Esophagus squamous epithelium (tissue), 5 donors: ENCODE data around the gene KLHL17. TPM values are rescaled to one million over a fixed set of nuclear protein-coding genes. Genes with fewer than 3 reads are reported as not detected.

Source experiments
- DNase-seq: peaks from one replicate; lab custom pipeline; 2025; lab: John Stamatoyannopoulos, UW
- H3K27ac ChIP-seq, 4 donors: fragments of 200-600 bp; sonication (generic); one replicate each; pipeline ENCODE4 v1.5.1; 2016 to 2019; ENCODE audit warnings: mild to moderate bottlenecking in 1 of 4
- H3K27me3 ChIP-seq, 4 donors: fragments of 200-600 bp; sonication (generic); 1 replicate in 3 of 4; 2 replicates in 1 of 4; pipeline versions ENCODE4 v1.5.1 to v1.6.0; 2017 to 2021; ENCODE audit warnings: antibody characterized with exemption in 1 of 4
- H3K36me3 ChIP-seq, 3 donors: fragments of 200-600 bp; sonication (generic); one replicate each; pipeline ENCODE4 v1.5.1; 2016 to 2019
- H3K4me1 ChIP-seq, 3 donors: fragments of 200-600 bp; sonication (generic); one replicate each; pipeline ENCODE4 v1.5.1; 2017 to 2019
- H3K4me3 ChIP-seq, 4 donors: fragments of 200-600 bp; sonication (generic); 1 replicate in 3 of 4; 2 replicates in 1 of 4; pipeline ENCODE4 v1.5.1; 2016 to 2019; ENCODE audit warnings: mild to moderate bottlenecking in 2 of 4, moderate library complexity in 1 of 4
- H3K9me3 ChIP-seq, 3 donors: fragments of 200-600 bp; sonication (generic); one replicate each; pipeline ENCODE4 v1.5.1; 2016 to 2019
- POLR2A ChIP-seq, 4 donors: fragments of 450-650 bp; IDR thresholded peaks; one replicate each; pipeline ENCODE4 v1.6.1; 2017; ENCODE audit warnings: antibody characterized with exemption in 4 of 4, mild to moderate bottlenecking in 4 of 4, moderate library complexity in 3 of 4
- WGBS, 2 donors: methylation state at CpG; one replicate each; pipeline ENCODE4 v1.1.5; 2018; 5-methylcytosine and 5-hydroxymethylcytosine counted together
- intact Hi-C: fragments of 100-400 bp; cut with DNase I; formaldehyde crosslinking; loops from one replicate; pipeline ENCODE4 v1.15.0; 2022
- total RNA-seq, 4 donors: library from RNA; depleted of rRNA; stranded (reverse); fragments of >200 nt; gene quantifications; one replicate each; pipeline ENCODE4 v1.1.0, GENCODE V29; 2016
- TF ChIP-seq, protein P1 (sequence below), 6 experiments: fragments of 450-650 bp in 4 of 6; fragments of 200-600 bp in 2 of 6; sonication (generic) in 2 of 6; IDR thresholded peaks; one replicate each; pipeline ENCODE4 v1.5.1; 2016 to 2019; ENCODE audit warnings: antibody characterized with exemption in 6 of 6, mild to moderate bottlenecking in 4 of 6, moderate library complexity in 4 of 6
- donor health status: DM: yes; HTN: yes; CAD: no.

The KLHL17 gene
- total RNA-seq, 4 donors from 2014 or later, result 8.7 to 13.8 (median 10.3) TPM

- no peak for DNase-seq
- Histone ChIP-seq H3K27me3 (peaks cover 20 to 100% (median 30%) of the 10 kb centered on the region in 4 donors), H3K4me1 (peaks cover 25 to 50% (median 32%) of the 10 kb centered on the region in 3 donors), H3K9me3 (no peaks in the 10 kb centered on the region), H3K27ac (no peak overlapping the region), H3K36me3 (no peaks in the 10 kb centered on the region), H3K4me3 (no peak overlapping the region)
- intact Hi-C loops, result no loop called here
- WGBS, 2 donors, result 40% methylated on average over 2 of the region's 29 CpGs; no CpG with 5 or more reads in 1 of the 2 donors
- TF ChIP-seq POLR2A (IDR thresholded peaks at IDR 0.05), result no peak
- TF ChIP-seq, protein P1, sequence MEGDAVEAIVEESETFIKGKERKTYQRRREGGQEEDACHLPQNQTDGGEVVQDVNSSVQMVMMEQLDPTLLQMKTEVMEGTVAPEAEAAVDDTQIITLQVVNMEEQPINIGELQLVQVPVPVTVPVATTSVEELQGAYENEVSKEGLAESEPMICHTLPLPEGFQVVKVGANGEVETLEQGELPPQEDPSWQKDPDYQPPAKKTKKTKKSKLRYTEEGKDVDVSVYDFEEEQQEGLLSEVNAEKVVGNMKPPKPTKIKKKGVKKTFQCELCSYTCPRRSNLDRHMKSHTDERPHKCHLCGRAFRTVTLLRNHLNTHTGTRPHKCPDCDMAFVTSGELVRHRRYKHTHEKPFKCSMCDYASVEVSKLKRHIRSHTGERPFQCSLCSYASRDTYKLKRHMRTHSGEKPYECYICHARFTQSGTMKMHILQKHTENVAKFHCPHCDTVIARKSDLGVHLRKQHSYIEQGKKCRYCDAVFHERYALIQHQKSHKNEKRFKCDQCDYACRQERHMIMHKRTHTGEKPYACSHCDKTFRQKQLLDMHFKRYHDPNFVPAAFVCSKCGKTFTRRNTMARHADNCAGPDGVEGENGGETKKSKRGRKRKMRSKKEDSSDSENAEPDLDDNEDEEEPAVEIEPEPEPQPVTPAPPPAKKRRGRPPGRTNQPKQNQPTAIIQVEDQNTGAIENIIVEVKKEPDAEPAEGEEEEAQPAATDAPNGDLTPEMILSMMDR (IDR thresholded peaks at IDR 0.05), result no peak
Measured at GRCh38 chr1:919271-919872, 41.0 kb upstream of the KLHL17 start.

DNA sequence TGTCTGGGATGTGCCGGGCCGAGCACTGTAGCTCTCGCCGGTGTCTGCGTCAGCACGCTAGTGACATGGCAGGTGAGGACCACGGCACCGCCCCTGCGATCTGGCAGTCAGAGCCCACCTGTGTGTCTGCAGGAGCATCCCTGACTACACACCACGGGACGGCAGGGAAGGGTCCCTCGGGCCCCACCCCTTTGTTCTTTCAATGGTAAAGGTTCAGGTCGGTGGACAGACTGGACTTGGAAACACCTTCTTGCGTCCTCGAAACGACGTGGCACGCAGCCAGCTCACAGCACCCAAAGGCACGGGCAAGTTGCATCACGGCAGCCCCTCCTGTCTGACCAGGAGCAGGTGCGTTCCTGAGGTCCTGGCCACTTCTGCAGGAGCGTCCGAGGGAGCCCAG is 40.4 kb upstream of the KLHL17 start:
- 37% methylated on average over 2 of the region's 23 CpGs; no CpG with 5 or more reads in 1 of the 2 donors for WGBS, 2 donors
- no peak for DNase-seq
- TF ChIP-seq, protein P1 (IDR thresholded peaks at IDR 0.05), result no peak
- no peak for TF ChIP-seq POLR2A (IDR thresholded peaks at IDR 0.05)

GRCh38 chr1:920521-920920 is 39.9 kb upstream of the KLHL17 start:
- Histone ChIP-seq H3K27ac (no peak overlapping the region), H3K36me3 (no peaks in the 10 kb centered on the region), H3K9me3 (no peaks in the 10 kb centered on the region), H3K4me3 (no peak overlapping the region), H3K4me1 (peaks cover 32 to 62% (median 42%) of the 10 kb centered on the region in 3 donors), H3K27me3 (peaks cover 25 to 100% (median 33%) of the 10 kb centered on the region in 4 donors)
- TF ChIP-seq, protein P1 (IDR thresholded peaks at IDR 0.05), result no peak
- intact Hi-C loops, result no loop called here
- DNase-seq, result no peak
- WGBS, 2 donors, result 0 to 3% methylated on average over 2 to 5 of the region's 13 CpGs

More for the DNA sequence above, 40.4 kb upstream of the KLHL17 start:
- peaks cover 30 to 57% (median 37%) of the 10 kb centered on the region in 3 donors for H3K4me1 ChIP-seq
- no peak overlapping the region for H3K27ac ChIP-seq
- H3K9me3 ChIP-seq, result no peaks in the 10 kb centered on the region
- H3K27me3 ChIP-seq, result peaks cover 25 to 100% (median 32%) of the 10 kb centered on the region in 4 donors
- no peaks in the 10 kb centered on the region for H3K36me3 ChIP-seq
- H3K4me3 ChIP-seq, result no peak overlapping the region
- intact Hi-C loops, result no loop called here

DNA sequence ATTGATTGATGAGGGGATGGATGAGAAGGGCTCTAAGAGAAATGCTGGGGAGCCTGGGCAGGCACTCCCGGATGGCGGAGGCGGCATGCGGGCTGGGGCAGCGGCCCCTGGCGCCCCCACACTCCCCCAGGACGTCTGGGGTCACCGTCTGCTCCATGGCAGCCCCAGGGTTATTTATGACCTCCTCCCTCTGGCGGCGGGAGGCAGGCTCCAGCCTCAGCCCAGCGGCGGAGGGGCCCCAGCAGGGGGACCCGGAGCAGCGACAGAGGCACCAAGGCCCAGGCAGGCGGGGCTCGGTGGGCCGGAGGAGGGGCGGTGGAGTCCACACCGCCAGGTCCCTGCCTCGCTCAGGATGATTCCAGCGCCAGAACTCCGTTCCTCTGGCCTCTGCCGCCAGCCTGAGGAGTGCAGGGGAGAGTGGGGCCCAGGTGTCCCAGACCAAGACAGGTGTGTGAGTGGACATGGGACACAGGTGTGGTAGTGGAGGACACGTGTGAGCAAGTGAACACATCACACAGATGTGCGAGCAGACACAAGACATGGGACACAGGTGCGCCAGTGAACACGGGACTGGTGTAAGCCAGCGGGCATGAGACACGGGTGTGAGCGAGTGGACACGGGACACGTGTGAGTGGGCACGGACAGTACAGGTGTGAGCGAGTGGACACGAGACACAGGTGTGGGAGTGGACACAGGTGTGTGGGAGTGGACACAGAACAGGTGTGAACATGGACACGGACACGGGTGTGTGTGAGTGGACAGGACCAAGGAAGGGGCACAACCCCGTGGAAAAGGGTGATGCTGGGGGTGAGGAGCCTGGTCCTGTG is 39.2 kb upstream of the KLHL17 start:
- peak overlapping the region in 1 of 4 donors; percentile 46 for H3K4me3 ChIP-seq
- no peaks in the 10 kb centered on the region for H3K36me3 ChIP-seq
- TF ChIP-seq, protein P1 (IDR thresholded peaks at IDR 0.05), result peak in 5 of 6 experiments; percentile 40 to 54 (median 41)
- TF ChIP-seq POLR2A (IDR thresholded peaks at IDR 0.05), result no peak
- no peaks in the 10 kb centered on the region for H3K9me3 ChIP-seq
- H3K27me3 ChIP-seq, result peaks cover 28 to 100% (median 33%) of the 10 kb centered on the region in 4 donors
- 28 to 29% methylated on average over 24 to 26 of the region's 38 CpGs for WGBS, 2 donors
- peaks cover 35 to 69% (median 45%) of the 10 kb centered on the region in 3 donors for H3K4me1 ChIP-seq
- intact Hi-C loops, result no loop called here
- DNase-seq, result no peak
- no peak overlapping the region for H3K27ac ChIP-seq
